GM12864 (cell line): ENCODE measurements around the gene POFUT1.
"Not testable (repeated sequence)": the region's sequence is repeated elsewhere in the genome, so short reads cannot be mapped to it uniquely, and the experiment has no call there.

Experiments
- DNase-seq: peaks from one replicate; pipeline ENCODE4 v3.0.0-alpha.2; 2011; ENCODE audit warnings: low read depth
- H3K4me3 ChIP-seq: 2 replicates; pipeline ENCODE4 v1.5.1; 2011; ENCODE audit warnings: mild to moderate bottlenecking, low read depth, low read length, control low read depth
- CTCF ChIP-seq: IDR thresholded peaks from 2 replicates; pipeline ENCODE4 v1.5.1; 2011; ENCODE audit warnings: low read depth, mild to moderate bottlenecking, moderate library complexity, low read length, control low read depth, inconsistent platforms; ENCODE audit errors: missing control alignments

Gene POFUT1

GRCh38 chr20:32163951-32164350 is 43.7 kb upstream of the POFUT1 start:
- H3K4me3 ChIP-seq = no peak overlapping the region
- no peak for DNase-seq
- no peak for TF ChIP-seq CTCF

- no peak overlapping the region for H3K4me3 ChIP-seq
- no peak for DNase-seq
- TF ChIP-seq CTCF = no peak
Observed at GRCh38 chr20:32164984-32165735, 42.5 kb upstream of the POFUT1 start.

- TF ChIP-seq CTCF = no peak
- no peak for DNase-seq
- H3K4me3 ChIP-seq = no peak overlapping the region
Observed at GRCh38 chr20:32165836-32166545, 41.7 kb upstream of the POFUT1 start.

- no peak overlapping the region for H3K4me3 ChIP-seq
- TF ChIP-seq CTCF = no peak
Observed at GRCh38 chr20:32167552-32167951, 40.1 kb upstream of the POFUT1 start.

GRCh38 chr20:32168184-32168910 is 39.3 kb upstream of the POFUT1 start:
- TF ChIP-seq CTCF = no peak
- H3K4me3 ChIP-seq = no peak overlapping the region
- no peak for DNase-seq

More at GRCh38 chr20:32167552-32167951, 40.1 kb upstream of the POFUT1 start:
- DNase-seq = no peak

- DNase-seq = not testable (repeated sequence)
Observed at GRCh38 chr20:32177696-32178095, 30.0 kb upstream of the POFUT1 start.

GRCh38 chr20:32179515-32179914 is 28.2 kb upstream of the POFUT1 start:
- no peak overlapping the region for H3K4me3 ChIP-seq
- no peak for TF ChIP-seq CTCF
- no peak for DNase-seq

More at GRCh38 chr20:32177696-32178095, 30.0 kb upstream of the POFUT1 start:
- not testable (repeated sequence) for H3K4me3 ChIP-seq
